Raji (cell line): Measurements from ENCODE around the gene METTL4.

Experiments
- POLR2A ChIP-seq: IDR thresholded peaks from 2 replicates; pipeline ENCODE4 v1.6.1; 2011; ENCODE audit warnings: low read depth, low read length, control low read depth; ENCODE audit not compliant: insufficient read depth

The METTL4 gene

GRCh38 chr18:2504642-2505041 lies 66.7 kb downstream of the METTL4 start:
- TF ChIP-seq POLR2A: no peak

DNA sequence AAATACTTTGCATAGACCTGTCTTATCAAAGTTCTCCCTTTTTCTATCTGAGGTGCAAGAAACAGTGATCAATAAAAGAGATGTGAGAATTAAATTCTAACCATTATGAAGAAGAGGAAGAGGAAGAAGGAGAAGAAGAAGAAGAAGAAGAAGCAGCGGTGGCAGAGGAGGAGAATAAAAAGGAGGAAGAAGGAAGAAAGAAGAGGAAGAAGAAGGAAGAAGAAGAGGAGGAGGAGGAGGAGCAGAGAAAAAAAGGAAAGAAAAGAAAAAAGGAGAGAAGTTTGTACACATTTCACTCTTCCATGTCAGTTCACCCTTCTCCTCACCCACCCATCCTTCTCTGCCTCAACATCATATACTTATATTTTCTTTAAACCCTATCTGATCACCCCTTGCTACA lies 68.4 kb downstream of the METTL4 start:
- no peak for TF ChIP-seq POLR2A

DNA sequence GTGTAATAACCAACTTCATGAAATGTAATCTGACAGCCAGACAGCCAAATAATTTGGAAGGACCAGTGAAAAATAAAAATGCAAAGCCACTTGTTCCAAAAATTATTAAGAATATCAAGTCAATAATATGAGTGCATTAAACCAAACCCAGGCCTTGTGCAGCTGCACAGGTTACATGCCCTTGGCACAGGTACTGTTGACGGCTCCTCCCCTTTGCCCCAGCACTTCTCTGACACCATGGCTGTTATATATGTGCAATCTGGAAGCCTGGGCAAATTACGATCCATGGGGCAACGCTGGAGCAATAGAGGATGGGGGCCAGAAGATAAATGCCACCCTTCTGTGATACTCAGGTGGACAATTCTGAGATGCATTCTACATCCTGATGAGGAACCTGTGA lies 68.9 kb downstream of the METTL4 start:
- TF ChIP-seq POLR2A: no peak

GRCh38 chr18:2497797-2498196 lies 73.5 kb downstream of the METTL4 start:
- TF ChIP-seq POLR2A: no peak

GRCh38 chr18:2495381-2495780 lies 75.9 kb downstream of the METTL4 start:
- TF ChIP-seq POLR2A: no peak

DNA sequence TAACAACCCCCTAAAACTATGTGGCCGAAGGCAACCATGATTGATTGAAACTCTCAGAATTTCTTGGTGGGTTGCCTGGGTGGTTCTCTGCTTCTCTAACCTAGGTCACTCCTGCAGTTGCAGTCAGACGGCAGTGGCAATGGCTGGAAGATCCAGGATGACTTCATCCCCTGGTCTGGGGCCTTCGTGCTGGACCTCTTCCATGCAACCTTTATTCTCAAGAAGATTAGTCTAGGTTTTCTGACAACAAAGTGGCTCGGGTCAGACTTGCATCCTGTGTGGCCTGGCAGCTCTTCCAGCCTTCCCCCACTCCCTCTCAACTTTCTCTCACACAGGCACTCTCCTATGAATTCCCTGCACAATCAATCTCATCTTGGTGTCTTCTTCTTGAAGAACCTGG lies 76.4 kb downstream of the METTL4 start:
- no peak for TF ChIP-seq POLR2A
